CD4-positive, alpha-beta T cell treated with Interleukin-6 at 100 ng/mL for 8 hours (primary cell): ENCODE data around the gene ADGRV1.

Source experiments
- DNase-seq: peaks from one replicate; pipeline ENCODE4 v3.0.0-alpha.2; 2020; ENCODE audit warnings: mixed read lengths, low spot score

ADGRV1 gene

DNA sequence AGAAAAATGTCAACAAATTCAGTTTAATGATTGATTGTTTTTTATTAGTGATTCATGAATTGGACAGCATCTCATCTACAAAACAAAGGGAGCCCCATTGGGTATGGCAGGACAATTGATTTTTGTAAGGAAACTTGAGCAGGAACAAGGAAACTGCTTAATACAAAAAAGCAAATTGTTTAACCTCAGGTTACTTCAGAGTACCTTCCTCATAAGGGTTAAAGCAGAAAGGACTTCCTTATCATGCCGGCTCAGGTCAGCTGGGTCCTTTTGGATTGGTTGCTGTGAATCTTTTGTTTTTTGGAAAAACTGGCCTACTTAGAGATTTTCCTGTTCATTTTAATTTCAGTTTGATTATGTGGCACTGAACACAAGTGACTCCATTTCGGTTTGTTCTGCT lies 612.7 kb downstream of the ADGRV1 start:
- DNase-seq = no peak

DNA sequence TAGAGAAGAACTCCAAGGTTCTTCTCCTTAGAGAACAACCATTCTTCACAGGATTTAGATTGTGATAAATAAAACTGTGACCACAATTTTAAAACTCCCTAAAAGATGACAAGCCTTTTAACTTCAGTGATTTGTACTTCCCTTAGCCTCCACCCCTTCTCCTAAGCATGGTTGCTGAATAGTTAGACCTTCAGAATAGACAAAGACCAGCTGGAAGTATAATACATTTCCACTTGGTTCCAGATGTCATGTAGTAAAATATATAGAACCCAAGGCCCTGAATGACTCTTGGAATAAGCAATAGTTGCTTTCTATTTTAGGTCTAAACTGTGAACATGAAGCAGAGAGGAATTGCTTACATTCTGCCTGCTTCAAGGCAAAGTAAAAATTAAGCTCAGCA lies 615.8 kb downstream of the ADGRV1 start:
- DNase-seq = no peak

DNA sequence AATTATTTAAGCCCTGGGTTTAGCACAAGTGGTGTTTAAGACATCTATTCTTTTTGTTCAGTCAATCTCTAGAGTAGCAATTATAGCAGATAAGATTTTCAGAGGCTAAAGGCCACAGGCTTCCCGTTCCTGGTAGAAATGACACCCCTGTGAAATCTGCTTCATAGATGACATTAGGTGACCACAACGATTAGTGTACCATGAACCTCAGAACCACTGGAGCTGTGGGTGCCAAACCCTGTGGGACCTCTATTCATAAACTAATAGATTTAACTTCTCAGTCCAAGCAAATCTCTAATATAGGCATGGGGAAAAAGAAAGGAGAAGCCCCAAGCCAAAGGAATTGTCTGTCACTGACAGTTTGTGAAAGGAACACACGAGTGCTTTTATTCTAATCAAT lies 617.1 kb downstream of the ADGRV1 start:
- no peak for DNase-seq

DNA sequence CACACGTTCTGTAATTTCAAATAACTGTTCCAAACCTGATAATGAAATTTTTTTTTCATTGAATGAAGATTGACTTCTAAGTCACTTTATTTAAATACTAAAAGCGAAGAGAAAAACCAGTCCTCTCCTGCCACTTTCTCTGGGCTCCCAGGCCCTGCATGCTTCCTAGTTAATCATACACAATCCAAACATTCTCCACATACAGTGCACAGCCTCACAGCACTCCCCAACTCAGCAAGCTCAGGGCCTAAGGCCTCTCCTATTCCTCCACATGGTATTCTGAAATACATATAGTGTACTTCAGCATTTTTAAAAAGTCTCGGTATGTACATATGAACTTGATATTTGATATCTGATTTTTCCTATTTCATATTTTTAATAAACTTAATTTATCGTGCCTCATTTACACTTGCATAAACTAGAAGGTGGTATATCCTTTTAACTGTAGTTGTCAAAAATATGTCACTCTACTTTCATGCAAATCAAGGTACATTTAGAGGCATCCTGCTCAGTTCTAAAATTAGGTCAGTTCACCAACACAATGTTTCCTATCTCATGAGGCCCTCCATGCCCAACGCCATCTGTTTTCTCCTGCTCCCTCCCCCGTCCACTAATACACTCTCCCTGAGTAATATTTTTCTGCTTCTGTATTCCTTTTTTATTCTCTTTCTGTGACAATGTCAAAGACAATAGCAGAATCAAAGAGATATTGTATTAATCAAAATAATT lies 617.9 kb downstream of the ADGRV1 start:
- DNase-seq = no peak

DNA sequence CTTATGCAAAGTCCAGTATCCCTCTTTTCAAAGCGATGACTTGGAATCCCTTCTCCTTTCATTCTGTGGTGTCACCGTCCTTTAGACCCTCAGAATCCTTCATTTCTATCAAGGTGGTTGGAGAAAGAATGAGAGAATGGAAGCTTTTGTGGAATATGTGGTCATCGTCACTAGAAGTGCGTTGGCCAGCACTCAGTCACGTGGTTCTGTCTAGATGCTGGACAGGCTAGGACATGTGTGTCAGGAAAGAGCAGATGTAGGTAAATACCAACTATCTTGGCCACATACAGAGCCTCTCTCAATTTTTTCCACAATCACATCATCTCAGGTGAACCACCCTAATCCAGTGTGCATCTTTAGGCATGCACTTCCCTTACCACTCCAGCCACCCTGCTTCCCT lies 618.5 kb downstream of the ADGRV1 start:
- DNase-seq = no peak

DNA sequence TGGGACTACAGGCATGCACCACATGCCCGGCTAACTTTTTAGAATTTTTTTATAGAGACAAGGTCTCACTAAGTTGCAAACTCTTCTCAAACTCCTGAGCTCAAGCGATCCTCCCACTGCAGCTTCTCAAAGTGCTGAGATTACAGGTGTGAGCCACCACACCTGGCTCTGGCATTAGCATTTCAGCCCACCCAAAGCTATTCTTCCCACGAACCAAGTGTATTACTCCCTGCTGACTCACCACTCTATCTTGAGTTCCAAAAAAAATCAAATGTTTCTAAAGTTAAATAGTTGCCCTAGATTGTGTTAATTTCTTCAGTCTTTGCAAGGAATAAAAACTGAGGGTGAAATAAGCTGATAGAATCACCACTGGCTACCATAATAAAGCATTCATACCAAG lies 619.0 kb downstream of the ADGRV1 start:
- DNase-seq = no peak

DNA sequence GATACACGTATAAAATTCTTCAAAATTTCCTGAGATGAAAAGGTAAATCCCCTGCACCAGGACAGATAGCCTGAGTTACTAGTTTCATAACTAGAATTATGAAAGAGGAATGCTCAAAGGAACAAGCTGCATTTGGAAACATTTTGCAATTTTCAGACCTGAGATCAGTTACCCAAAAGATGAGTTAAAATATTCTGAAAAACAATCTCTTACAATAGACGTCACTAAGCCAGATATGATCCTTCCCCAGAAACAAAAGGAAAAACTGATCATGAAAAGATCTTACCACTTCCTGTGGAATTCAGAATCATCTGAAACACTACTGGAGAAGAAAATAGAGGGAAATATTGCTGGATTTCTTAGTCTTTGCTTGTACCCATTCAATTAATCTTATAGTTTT lies 619.9 kb downstream of the ADGRV1 start:
- no peak for DNase-seq

DNA sequence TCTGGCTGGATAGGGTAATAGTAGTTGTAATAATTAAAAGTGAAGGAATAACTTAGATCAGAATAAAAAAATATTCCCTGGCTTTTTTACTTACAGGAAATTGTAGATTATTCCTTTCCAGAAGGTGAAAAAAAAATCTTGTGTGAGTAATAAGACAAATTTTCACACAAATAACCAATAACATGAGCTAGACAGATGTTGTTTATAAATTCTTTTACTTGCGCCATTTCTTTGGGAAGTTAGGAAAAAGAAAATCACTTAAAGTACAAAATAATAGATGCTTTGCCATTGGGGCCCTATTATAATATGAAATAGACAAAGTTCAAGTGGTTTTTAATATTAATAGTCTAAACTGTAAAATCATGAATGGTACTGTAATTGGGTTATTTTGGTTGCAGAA lies 620.4 kb downstream of the ADGRV1 start:
- DNase-seq = no peak

DNA sequence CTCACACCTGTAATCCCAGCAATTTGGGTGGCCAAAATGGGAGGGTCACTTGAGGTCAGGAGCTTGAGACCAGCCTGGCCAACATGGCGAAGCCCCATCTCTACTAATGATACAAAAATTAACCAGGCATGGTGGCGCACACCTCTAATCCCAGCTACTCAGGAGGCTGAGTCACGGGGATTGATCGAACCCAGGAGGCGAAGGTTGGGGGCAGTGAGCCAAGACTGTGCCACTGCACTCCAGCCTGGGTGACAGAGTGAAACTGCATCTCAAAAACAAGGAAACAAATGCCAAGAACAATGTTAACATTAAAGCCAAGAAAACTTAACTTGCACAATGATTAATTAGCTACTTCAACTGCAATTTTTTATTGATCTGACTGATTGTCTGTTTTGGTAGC lies 621.9 kb downstream of the ADGRV1 start:
- no peak for DNase-seq

DNA sequence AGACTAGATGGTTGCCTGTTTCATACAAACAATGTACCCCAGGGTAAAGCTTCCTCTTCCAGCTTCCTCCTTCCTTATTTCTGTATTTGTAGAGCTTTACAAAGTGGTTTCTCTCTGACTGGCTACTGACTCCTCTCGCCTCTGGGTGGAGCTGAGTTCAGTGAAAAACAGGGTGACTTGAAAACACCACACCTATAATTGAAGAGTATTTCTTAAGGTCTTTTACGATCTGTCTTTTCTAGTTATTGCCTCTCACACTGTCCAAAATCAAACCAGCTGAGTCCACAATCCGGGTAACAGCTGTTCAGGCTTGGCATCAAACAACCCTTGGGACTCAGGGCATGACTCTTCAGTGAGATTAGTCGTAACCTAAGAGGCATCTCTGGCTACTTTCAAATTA lies 624.2 kb downstream of the ADGRV1 start:
- DNase-seq = no peak

DNA sequence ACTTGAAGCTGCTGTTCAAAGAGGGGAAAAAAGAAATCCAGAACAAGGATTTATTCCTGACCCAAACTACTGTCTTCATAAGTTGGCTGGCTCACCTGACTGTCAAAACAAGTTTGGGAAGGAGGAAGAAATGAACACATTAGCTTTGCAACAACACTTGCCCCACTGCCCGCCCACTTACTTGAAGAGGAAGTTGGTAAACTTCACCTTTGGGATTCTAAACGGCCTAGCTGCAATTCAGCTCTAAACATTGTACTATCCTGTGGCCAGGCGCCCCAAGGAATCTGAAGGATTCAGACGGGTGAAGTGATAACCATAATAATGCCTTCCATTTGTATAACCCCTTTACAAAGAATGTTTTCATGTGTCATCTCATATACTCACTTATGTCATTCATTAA lies 625.1 kb downstream of the ADGRV1 start:
- DNase-seq = no peak

DNA sequence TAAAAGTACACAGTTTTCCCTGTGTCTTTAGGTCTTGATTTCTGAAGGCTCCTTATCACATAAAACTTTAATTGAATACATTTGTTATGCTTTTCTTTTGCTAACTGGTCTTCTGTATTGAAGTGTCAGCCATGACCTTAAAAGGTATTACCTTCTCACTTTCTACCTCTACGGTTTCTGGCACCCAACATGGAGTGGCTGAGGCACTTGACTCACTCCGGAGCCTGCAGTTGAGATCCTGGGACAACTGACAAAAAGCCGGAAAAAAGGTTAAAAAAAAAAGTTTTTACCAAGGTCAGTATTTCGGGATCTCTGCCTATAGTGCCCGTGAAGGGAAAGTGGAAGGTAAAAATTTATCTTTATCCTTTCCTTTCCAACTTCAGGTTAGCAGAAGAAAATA lies 627.5 kb downstream of the ADGRV1 start:
- no peak for DNase-seq

DNA sequence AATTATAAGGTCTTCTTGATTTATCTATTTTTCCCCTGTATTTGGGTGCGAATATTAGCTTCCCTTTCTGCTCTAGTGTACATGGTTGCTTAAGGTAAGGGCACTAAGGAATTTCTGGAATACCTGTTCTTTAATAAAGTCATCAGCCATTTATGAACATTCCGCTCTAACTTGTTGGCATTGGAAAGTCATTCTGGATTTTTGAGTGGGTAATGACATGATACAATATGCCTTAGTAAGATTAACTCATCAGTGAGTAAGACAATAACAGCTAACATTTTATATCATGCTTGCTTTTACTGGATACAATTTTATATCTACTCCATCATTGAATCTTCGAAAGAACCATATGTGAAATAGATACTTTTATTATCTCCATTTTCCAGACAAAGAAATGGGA lies 628.4 kb downstream of the ADGRV1 start:
- no peak for DNase-seq

DNA sequence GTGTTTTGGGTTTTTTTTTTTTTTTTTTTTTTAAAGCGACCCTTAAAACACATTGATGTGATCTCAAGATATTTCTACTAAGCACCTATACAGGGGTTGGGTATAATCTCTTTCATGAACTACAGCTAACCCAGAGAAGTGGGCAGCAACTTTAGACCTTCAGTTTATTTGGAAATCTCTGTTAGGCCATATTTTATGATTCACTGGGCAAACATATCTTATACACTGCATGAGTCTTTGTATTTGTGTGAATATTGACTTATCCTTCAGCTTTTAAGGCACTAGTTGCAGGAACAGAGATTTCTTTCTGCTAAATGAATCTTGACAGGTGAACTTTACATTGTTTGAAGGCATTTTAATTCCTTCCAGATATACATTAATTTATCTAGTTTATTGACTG lies 630.2 kb downstream of the ADGRV1 start:
- no peak for DNase-seq

DNA sequence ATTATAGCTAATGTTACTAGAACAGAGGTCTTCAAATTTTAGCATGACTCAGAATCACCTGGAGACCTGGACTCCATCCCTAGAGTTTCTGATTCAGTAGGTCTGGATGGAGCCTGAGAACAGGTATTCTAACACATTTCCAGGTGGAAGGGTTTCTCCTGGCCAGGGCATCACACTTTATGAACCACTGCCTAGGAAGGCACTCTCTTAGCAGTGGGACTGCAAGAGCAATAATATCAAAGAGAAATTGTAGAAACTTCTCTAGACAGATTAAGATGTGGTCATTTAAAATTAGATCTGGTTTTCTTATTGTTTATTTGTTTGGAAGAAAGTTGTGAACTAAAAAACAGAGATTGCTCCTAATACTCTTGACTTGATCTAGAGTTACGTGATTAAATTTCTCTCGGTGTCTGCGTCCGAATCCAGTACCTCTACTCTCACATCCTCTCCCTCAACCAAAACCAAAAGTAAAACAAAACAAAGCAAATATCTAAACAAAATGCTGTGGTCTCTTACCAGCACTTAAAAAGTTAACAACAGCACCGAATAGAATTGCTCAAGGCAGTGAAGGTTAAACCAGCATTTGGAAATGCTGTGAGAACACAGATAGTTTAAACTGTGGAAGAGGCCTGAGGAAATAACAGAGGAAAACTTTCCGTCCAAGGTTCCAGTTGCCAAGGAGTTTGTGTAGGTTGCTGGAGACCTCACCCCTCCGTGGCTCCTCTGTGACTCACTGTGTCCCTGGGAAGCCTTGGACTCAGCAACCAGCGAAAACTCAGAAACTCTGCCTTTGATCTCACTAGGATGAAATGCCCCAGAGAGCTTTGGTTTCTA lies 631.1 kb downstream of the ADGRV1 start:
- DNase-seq = no peak

DNA sequence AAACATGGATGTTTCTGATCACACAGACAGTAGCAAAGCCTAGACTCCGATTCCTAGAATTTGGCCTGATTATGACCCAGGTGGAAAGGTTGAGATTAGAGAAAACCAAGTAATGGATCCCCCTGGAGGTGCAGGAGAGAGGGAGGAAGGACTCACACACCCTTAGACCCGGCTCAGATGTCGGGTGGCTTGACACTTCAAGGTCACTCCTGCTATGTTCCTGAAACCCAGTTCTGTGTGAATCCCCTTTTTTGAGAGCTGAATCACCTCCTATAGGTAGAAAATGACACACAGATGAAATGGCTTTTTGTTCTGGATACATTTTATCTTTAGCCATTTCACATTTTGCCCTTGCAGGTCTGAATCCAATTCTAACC lies 631.7 kb downstream of the ADGRV1 start:
- DNase-seq = no peak

DNA sequence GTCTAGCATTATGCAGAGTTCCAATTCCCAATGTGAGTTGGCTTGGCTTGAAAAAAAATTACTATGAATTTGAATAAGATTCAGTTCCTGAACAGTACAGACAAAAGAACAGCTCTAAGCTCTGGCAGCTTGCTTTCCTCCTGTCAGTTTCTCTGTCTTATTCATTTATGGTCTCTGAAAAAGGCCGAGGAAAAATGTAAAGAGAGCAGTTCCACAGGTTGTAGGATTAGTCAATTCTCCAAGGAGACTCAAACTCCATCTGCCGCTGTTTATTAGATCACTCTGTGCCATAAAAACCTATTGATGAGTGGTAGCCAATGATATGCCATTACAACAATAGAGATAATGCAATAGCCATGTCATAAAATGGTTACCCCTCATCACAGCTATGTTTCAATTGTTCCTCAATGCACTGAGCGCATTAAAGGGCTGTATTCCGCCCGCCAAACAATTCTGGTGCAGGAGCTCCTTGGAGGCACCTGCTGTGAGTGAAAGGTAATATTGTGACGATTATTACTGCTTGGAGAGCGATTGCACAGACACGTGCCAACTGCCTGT lies 636.3 kb downstream of the ADGRV1 start:
- DNase-seq = no peak

DNA sequence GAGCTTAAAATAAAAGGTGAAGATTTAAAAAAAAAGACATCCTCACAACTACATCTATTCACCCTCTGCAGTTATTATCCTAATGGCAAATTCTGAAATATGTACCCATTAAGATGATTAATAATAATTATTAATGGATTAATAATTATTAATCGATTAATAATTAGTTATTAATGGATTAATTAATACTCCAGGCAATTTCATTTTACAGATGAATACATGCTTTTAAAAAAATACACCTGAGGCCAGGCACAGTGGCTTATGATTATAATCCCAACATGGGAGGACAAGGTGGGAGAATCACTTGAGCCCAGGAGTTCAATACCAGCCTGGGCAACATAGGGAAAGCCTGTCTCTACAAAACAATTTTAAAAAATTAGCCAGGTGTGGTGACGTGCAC lies 642.1 kb downstream of the ADGRV1 start:
- no peak for DNase-seq

DNA sequence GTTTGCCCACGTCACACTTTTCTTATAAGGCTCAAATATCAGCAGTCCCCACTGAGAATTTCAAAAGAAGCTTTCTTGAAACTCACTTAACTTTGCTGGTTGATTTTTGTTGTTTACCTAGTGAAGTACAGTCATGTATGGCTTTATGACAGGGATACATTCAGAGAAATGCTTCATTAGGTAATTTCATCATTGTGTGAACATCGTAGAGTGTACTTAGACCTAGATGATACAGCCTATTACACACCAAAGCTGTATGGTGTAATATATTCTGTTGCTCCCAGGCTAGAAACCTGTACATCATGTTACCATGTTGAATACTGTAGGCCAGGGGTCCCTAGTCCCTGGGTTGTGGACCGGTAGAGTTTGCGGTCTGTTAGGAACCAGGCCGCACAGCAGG lies 647.5 kb downstream of the ADGRV1 start:
- no peak for DNase-seq

DNA sequence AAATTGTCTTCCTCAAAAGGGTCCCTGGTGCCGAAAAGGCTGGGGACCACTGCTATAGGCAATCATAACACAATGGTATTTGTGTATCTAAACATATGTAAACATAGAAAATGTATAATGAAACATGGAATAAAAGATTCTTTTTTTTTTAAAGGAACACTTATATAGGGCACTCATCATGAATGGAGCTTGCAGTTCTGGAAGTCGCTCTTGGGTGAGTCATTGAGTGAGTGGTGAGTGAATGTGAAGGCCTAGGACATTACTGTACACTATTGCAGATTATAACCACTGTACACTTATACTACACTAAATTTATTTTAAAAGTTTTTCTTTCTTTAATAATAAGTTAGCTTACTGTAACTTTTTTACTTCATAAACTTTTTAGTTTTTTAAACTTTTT lies 648.1 kb downstream of the ADGRV1 start:
- DNase-seq = no peak

DNA sequence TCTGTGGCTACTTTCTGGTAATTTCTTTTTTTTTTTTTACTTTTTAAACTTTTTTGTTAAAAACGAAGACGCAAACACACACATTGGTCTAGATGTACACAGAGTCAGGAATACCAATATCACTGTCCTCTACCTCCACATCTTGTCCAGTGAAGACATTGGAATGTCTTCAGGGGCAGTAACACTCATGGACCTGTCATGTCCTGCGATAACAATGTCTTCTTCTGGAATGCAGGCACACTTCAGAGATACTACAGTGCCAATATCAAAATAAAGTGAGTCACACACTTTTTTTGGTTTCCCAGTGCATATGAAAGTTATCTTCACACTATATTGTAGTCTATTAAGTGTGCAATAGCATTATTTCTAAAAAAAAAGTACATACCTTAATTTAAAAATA lies 648.7 kb downstream of the ADGRV1 start:
- no peak for DNase-seq

DNA sequence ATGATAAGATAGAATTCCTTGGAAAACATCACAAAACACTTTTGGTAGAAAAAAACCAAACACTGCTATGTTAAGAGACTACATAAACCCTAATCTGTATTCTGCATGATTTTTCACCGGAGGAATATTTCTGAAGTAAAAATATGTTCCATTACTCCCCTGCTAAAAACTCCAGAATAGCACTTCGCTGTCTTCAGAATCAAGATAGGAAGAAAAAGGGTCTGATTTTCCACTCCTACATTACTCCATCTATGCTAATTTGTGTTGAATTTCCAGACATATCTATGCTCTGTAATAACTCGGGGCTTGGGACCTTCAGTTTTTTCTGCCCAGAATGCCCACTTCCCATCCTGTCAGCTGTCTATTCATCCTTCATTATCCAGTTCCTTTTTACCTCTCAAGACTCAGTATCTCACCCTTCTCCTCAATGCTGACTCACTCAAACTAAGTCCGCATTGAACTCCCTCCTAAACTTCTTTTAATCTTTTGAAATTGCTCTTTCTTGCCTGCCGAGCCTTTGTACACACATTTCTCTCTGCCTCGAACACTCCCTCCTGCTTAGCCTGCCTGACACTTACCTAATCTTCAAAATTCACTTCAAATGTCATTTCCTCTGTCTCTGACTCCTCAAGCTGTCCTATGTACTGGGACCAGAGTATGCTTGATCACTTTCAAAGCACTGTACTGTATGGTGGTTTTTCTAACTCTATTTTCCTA lies 653.6 kb downstream of the ADGRV1 start:
- no peak for DNase-seq

DNA sequence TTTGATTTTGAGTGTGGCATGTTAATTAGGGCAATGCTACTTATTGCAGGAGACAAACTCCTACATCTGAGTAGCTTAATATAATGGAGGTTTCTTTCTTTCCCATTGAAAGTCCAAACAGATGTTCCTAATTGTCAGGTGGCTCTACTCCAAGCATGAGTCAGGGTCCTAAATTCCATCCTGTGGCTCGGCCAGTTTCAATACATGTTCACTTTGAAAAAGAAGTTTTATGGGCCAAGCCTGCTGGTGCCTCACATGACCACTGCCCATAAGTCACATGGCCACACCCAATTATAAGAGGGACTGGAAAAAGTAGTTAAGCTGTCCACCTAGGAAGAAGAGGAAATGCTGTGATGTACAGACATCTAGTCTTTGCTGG lies 654.1 kb downstream of the ADGRV1 start:
- DNase-seq = no peak
